ENCODE measurements around the gene CACNB1. TPM values are rescaled to one million over a fixed set of nuclear protein-coding genes. Genes with fewer than 3 reads are reported as not detected.
"Not testable (repeated sequence)": the region's sequence is repeated elsewhere in the genome, so short reads cannot be mapped to it uniquely, and the experiment has no call there.

Gene CACNB1
- total RNA-seq, 1 experiment from 2014 or later = 44.1 TPM

GRCh38 chr17:39169518-39169917 is 28.0 kb downstream of the CACNB1 start:
- intact Hi-C loops (cut with micrococcal nuclease; ENCODE audit: unreplicated experiment) = no loop called here
- Mint-ChIP-seq H3K4me1 (ENCODE audit: low read depth, unreplicated experiment) (peaks cover 5% of the 10 kb centered on the region), H3K27me3 (ENCODE audit: unreplicated experiment) (peaks cover 41% of the 10 kb centered on the region), H3K27ac (ENCODE audit: unreplicated experiment) (no peak overlapping the region), H3K36me3 (ENCODE audit: insufficient read depth, unreplicated experiment) (peaks cover 24% of the 10 kb centered on the region), H3K9me3 (ENCODE audit: low read depth, unreplicated experiment) (no peaks in the 10 kb centered on the region), H3K4me3 (ENCODE audit: low read depth, unreplicated experiment) (no peak overlapping the region)
- TF ChIP-seq CTCF (IDR thresholded peaks at IDR 0.05; ENCODE audit: unreplicated experiment) = no peak
- no TSS peak for BruUV-seq (replicated peaks)
- CTCF ChIA-PET = interaction anchor here (0.6 to 1.5 kb wide), 16 partner anchors 9 to 1311 kb away, joined by 3 to 7 read pairs (median 4); partner anchors contain the start of genes CDK12 and MED1
- no peak for DNase-seq

DNA sequence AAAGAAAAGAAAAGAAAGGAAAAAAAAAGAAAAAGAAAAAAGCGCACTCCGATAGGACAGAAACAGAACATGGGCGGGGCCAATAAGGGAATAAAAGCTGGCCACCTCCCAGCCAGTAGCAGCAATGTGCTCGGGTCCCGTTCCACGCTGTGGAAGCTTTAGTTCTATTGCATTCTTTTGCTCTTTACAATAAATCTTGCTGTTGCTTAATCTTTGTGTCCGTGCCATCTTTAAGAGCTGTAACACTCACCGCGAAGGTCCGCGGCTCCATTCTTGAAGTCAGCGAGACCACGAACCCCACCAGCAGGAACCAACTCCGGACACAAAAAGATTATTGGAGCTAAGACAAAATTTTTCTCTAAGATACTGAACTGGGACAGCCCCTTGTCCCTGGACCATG is 28.4 kb downstream of the CACNB1 start:
- Mint-ChIP-seq H3K4me3 (ENCODE audit: low read depth, unreplicated experiment) (no peak overlapping the region), H3K27ac (ENCODE audit: unreplicated experiment) (no peak overlapping the region), H3K9me3 (ENCODE audit: low read depth, unreplicated experiment) (no peaks in the 10 kb centered on the region), H3K4me1 (ENCODE audit: low read depth, unreplicated experiment) (peaks cover 10% of the 10 kb centered on the region), H3K36me3 (ENCODE audit: insufficient read depth, unreplicated experiment) (peaks cover 21% of the 10 kb centered on the region), H3K27me3 (ENCODE audit: unreplicated experiment) (peaks cover 46% of the 10 kb centered on the region)
- intact Hi-C loops (cut with micrococcal nuclease; ENCODE audit: unreplicated experiment) = no loop called here
- CTCF ChIA-PET = interaction anchor here (0.6 to 7.2 kb wide), 15 partner anchors 7 to 1311 kb away, joined by 3 to 148 read pairs (median 4); partner anchors contain the start of genes CDK12, MED1 and PLXDC1
- DNase-seq = no peak
- BruUV-seq (replicated peaks) = no TSS peak
- no peak for TF ChIP-seq CTCF (IDR thresholded peaks at IDR 0.05; ENCODE audit: unreplicated experiment)

DNA sequence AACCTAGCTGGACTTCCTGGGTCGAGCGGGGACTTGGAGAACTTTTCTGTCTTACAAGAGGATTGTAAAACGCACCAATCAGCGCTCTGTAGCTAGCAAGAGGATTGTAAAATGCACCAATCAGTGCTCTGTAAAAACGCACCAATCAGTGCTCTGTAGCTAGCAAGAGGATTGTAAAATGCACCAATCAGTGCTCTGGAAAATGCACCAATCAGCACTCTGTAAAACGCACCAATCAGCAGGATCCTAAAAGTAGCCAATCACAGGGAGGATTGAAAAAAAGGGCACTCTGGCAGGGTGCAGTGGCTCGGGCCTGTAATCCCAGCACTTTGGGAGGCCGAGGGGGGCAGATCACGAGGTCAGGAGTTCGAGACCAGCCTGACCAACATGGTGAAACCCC is 29.0 kb downstream of the CACNB1 start:
- CTCF ChIA-PET = interaction anchor here (0.7 to 7.2 kb wide), 9 partner anchors 8 to 102 kb away, joined by 3 to 148 read pairs (median 6); partner anchors contain the start of gene PLXDC1
- H3K27ac Mint-ChIP-seq (ENCODE audit: unreplicated experiment); BruUV-seq (replicated peaks); H3K4me3 Mint-ChIP-seq (ENCODE audit: low read depth, unreplicated experiment); intact Hi-C loops (cut with micrococcal nuclease; ENCODE audit: unreplicated experiment); H3K9me3 Mint-ChIP-seq (ENCODE audit: low read depth, unreplicated experiment); DNase-seq: not testable (repeated sequence)
- Mint-ChIP-seq H3K36me3 (ENCODE audit: insufficient read depth, unreplicated experiment) (peaks cover 15% of the 10 kb centered on the region), H3K4me1 (ENCODE audit: low read depth, unreplicated experiment) (peaks cover 12% of the 10 kb centered on the region), H3K27me3 (ENCODE audit: unreplicated experiment) (peaks cover 52% of the 10 kb centered on the region)

DNA sequence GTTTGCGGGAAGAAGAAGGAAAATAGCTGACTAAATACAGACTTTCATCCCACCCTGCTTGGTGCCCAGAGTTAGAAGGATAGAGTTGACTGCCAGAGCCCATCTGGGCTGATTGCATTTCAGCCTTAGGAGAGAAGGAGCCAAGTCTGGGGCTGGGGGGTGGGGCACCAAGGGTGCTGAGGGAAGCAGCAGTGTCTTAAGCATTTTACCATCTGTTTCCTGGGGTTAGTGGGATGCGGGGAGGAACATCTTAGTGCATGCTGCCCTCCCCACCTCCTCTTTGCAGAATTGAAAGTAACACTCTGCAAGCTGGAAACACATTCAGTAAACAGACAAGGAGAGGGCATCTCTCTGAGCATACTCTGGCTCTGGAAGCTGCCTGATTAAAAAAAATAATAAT is 30.0 kb downstream of the CACNB1 start:
- Mint-ChIP-seq H3K27ac (ENCODE audit: unreplicated experiment) (no peak overlapping the region), H3K36me3 (ENCODE audit: insufficient read depth, unreplicated experiment) (peaks cover 6% of the 10 kb centered on the region), H3K4me1 (ENCODE audit: low read depth, unreplicated experiment) (peaks cover 12% of the 10 kb centered on the region), H3K27me3 (ENCODE audit: unreplicated experiment) (peaks cover 61% of the 10 kb centered on the region), H3K9me3 (ENCODE audit: low read depth, unreplicated experiment) (no peaks in the 10 kb centered on the region), H3K4me3 (ENCODE audit: low read depth, unreplicated experiment) (no peak overlapping the region)
- BruUV-seq (replicated peaks) = no TSS peak
- no peak for TF ChIP-seq CTCF (IDR thresholded peaks at IDR 0.05; ENCODE audit: unreplicated experiment)
- DNase-seq = no peak
- CTCF ChIA-PET = interaction anchor here (0.6 to 7.2 kb wide), 14 partner anchors 9 to 450 kb away, joined by 3 to 148 read pairs (median 6); partner anchors contain the start of genes PLXDC1 and RPL19
- intact Hi-C loops (cut with micrococcal nuclease; ENCODE audit: unreplicated experiment) = no loop called here

All from Calu3 (cell line).